ENCODE measurements around the gene UPF2. TPM values are rescaled to one million over a fixed set of nuclear protein-coding genes. Genes with fewer than 3 reads are reported as not detected.

Gene UPF2
- total RNA-seq, 3 donors from 2014 or later: 22.4 to 32.9 (median 29.2) TPM

- peak overlapping the region in 1 of 2 donors; percentile 43 for H3K27ac ChIP-seq
- intact Hi-C loops (cut with DNase I; ENCODE audit: low total_unique reads): no loop called here
- DNase-seq (ENCODE audit: low spot score in 2 of 2): no peak
- no peaks in the 10 kb centered on the region for H3K9me3 ChIP-seq
- no peaks in the 10 kb centered on the region for H3K27me3 ChIP-seq
- no peaks in the 10 kb centered on the region for H3K4me1 ChIP-seq
- TF ChIP-seq POLR2AphosphoS5 (IDR thresholded peaks at IDR 0.05) (no peak), CTCF (IDR thresholded peaks at IDR 0.05) (no peak), POLR2A (IDR thresholded peaks at IDR 0.05) (no peak)
- no peaks in the 10 kb centered on the region for H3K36me3 ChIP-seq
- no peak overlapping the region for H3K4me3 ChIP-seq
Observed at GRCh38 chr10:11934262-11934661, 108.3 kb downstream of the UPF2 start.

- H3K27ac ChIP-seq: peak overlapping the region in 1 of 2 donors; percentile 43
- H3K36me3 ChIP-seq: no peaks in the 10 kb centered on the region
- H3K9me3 ChIP-seq: no peaks in the 10 kb centered on the region
- H3K4me3 ChIP-seq: no peak overlapping the region
- intact Hi-C loops (cut with DNase I; ENCODE audit: low total_unique reads): no loop called here
- no peak for DNase-seq (ENCODE audit: low spot score in 2 of 2)
- H3K27me3 ChIP-seq: no peaks in the 10 kb centered on the region
- H3K4me1 ChIP-seq: no peaks in the 10 kb centered on the region
- TF ChIP-seq POLR2A (IDR thresholded peaks at IDR 0.05): no peak
- no peak for TF ChIP-seq CTCF (IDR thresholded peaks at IDR 0.05)
- TF ChIP-seq POLR2AphosphoS5 (IDR thresholded peaks at IDR 0.05): no peak
Observed at GRCh38 chr10:11933577-11934223, 108.9 kb downstream of the UPF2 start.

GRCh38 chr10:11931038-11931437, 111.6 kb downstream of the UPF2 start:
- no peaks in the 10 kb centered on the region for H3K4me1 ChIP-seq
- H3K9me3 ChIP-seq: no peaks in the 10 kb centered on the region
- H3K27ac ChIP-seq: no peak overlapping the region
- no peak for DNase-seq (ENCODE audit: low spot score in 2 of 2)
- intact Hi-C loops (cut with DNase I; ENCODE audit: low total_unique reads): no loop called here
- no peak overlapping the region for H3K4me3 ChIP-seq
- no peaks in the 10 kb centered on the region for H3K27me3 ChIP-seq
- TF ChIP-seq POLR2A (IDR thresholded peaks at IDR 0.05) (no peak), CTCF (IDR thresholded peaks at IDR 0.05) (no peak), POLR2AphosphoS5 (IDR thresholded peaks at IDR 0.05) (no peak)
- no peaks in the 10 kb centered on the region for H3K36me3 ChIP-seq

GRCh38 chr10:11930312-11930978, 112.2 kb downstream of the UPF2 start:
- Histone ChIP-seq H3K9me3 (no peaks in the 10 kb centered on the region), H3K4me1 (no peaks in the 10 kb centered on the region), H3K27me3 (no peaks in the 10 kb centered on the region), H3K27ac (no peak overlapping the region), H3K4me3 (no peak overlapping the region), H3K36me3 (no peaks in the 10 kb centered on the region)
- no peak for DNase-seq (ENCODE audit: low spot score in 2 of 2)
- TF ChIP-seq POLR2A (IDR thresholded peaks at IDR 0.05) (no peak), CTCF (IDR thresholded peaks at IDR 0.05) (no peak), POLR2AphosphoS5 (IDR thresholded peaks at IDR 0.05) (no peak)
- intact Hi-C loops (cut with DNase I; ENCODE audit: low total_unique reads): no loop called here

- Histone ChIP-seq H3K27ac (no peak overlapping the region), H3K4me1 (no peaks in the 10 kb centered on the region), H3K27me3 (no peaks in the 10 kb centered on the region), H3K36me3 (no peaks in the 10 kb centered on the region), H3K9me3 (no peaks in the 10 kb centered on the region), H3K4me3 (no peak overlapping the region)
- no peak for DNase-seq (ENCODE audit: low spot score in 2 of 2)
- intact Hi-C loops (cut with DNase I; ENCODE audit: low total_unique reads): no loop called here
- TF ChIP-seq POLR2AphosphoS5 (IDR thresholded peaks at IDR 0.05) (no peak), CTCF (IDR thresholded peaks at IDR 0.05) (no peak), POLR2A (IDR thresholded peaks at IDR 0.05) (no peak)
Observed at GRCh38 chr10:11927746-11928145, 114.9 kb downstream of the UPF2 start.
